ENCODE data around the gene LRFN3.

The LRFN3 gene

DNA sequence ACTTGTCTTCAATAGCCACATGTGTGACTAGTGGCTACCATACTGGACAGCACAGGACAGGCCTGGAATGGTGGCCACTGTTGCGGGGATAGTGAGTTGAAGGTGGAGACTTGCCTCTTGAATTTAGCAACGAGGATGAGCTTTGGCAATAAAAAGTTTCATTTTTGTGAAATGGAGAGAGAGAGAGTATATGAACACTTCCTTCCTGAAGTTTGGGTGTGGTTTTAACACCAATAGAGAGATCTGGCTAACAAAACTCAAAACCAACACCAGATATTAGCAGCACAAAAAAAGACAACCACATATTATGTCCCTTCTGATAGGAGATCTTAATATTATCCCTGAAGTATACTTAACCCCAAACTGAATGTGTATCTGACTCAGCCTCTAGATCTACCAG is 6.3 kb upstream of the LRFN3 start:
- no peak for TF ChIP-seq POLR2A (IDR thresholded peaks at IDR 0.05; ENCODE audit: low read depth, low read length)
- no peak for TF ChIP-seq TAF1 (IDR thresholded peaks at IDR 0.05; ENCODE audit: borderline replicate concordance, low read depth, low read length)
- no peak for TF ChIP-seq POLR2AphosphoS5 (IDR thresholded peaks at IDR 0.05; ENCODE audit: low read depth, low read length)
- DNase-seq (ENCODE audit: insufficient read length), result no peak
- FAIRE-seq, result peak; percentile 65

DNA sequence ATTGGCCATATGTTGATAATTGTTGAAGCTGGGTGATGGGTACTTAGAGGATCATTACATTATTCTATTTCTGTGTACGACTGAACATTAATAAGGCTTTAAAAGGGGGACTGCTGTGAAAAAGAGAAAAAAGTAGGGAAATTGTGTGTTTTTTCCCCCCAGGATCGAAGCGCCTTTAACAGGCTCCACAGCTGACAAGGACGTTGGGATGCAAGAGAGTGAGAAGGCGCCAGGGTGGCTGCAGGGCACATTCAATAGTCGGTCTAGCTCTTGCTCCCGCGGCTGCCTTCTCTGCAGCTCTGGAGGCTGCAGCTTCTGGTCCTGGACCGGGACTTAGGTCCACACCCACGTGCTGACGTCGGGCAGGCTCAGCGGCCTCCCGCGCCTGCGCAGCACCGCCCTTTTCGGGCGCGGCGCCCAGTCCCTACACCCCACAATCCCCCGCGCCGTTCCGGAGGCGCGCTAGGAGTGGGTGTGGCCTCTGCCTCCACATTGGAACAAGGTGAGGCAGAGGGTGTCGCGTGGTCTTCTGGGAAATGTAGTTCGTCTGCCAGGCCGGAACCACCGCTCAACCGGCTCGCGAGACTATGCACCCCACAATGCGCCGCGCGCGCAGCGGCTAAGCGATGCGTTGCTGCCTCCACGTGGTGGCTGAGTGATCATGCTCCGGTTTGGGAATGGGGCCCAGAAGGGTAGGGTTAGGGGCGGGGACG is 4.9 kb upstream of the LRFN3 start:
- peak; percentile 98 for DNase-seq (ENCODE audit: insufficient read length)
- TF ChIP-seq POLR2A (IDR thresholded peaks at IDR 0.05; ENCODE audit: low read depth, low read length) (peak; percentile 98), POLR2AphosphoS5 (IDR thresholded peaks at IDR 0.05; ENCODE audit: low read depth, low read length) (peak; percentile 98), TAF1 (IDR thresholded peaks at IDR 0.05; ENCODE audit: borderline replicate concordance, low read depth, low read length) (peak; percentile 82)
- FAIRE-seq, result peak; percentile 100

DNA sequence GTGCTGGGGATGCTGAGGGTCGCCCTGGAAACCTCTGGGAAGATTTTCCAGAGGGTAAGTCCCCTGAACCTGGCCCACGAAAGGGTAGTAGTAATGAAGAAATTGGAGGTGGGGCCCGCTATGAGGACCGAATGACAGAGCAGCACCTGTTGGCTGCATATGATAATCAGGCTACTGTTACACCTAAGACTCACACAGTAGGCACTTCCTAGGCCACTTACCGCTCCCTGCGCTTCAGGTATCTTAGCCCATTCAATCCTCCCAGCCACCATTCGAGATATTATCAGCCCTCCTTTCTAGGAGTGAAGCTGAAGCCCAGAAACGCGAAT is 4.3 kb upstream of the LRFN3 start:
- DNase-seq (ENCODE audit: insufficient read length) (no peak), FAIRE-seq (no peak)
- TF ChIP-seq POLR2AphosphoS5 (IDR thresholded peaks at IDR 0.05; ENCODE audit: low read depth, low read length) (no peak), TAF1 (IDR thresholded peaks at IDR 0.05; ENCODE audit: borderline replicate concordance, low read depth, low read length) (no peak), POLR2A (IDR thresholded peaks at IDR 0.05; ENCODE audit: low read depth, low read length) (no peak)

DNA sequence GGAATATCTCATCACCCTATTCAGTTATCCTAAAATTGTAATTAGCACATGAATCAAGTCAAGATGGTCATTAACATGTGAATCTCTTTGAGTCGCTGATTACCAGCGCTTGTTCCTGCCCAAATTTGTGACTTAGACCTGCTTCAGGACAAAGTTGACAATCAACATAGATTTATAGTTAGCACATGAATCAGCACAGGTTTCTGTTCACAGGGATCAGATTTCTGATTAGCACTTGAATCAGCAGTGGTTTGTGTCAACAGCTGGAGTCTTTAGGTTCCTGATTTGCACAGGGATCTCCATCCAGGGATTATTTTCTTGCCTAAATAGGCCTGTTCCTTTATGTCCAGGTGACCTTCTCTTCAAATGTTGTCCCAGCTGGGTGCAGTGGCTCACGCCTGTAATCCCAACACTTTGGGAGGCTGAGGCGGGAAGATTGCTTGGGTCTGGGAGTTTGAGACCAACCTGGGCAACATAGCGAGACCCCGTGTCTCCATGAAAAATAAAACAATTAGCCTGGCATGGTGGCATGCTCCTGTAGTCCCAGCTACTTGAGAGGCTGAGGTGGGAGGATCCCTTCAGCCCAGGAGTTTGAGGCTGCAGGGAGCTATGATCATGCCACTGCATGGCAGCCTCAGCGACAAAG is 3.8 kb upstream of the LRFN3 start:
- TF ChIP-seq POLR2AphosphoS5 (IDR thresholded peaks at IDR 0.05; ENCODE audit: low read depth, low read length), result no peak
- TF ChIP-seq POLR2A (IDR thresholded peaks at IDR 0.05; ENCODE audit: low read depth, low read length), result no peak
- TF ChIP-seq TAF1 (IDR thresholded peaks at IDR 0.05; ENCODE audit: borderline replicate concordance, low read depth, low read length), result no peak
- no peak for DNase-seq (ENCODE audit: insufficient read length)
- FAIRE-seq, result no peak

DNA sequence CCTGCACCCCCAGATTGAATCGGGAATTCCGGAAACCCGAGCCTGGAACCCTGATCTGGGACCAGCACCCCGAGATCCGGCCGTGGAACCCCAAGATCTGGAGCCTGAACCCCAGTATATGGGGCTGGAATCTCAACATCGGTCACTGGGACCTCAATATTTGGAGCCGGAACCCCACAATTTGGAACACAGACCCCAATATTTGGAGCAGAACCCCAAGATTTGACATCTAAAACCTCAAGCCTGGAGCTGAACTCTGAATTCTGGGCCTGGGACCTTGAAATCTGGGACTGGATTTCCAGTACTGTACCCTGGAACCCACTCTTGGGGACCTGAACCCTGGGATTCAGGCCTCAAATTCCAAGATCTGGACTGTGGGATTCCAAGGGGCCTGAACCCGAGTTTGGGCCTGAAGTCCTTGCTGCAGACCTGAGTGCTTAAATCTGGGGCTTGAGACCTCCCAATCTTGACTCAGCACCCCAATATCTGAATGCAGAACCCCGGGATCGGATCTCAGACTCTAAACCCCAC is 629 bp downstream of the LRFN3 start:
- DNase-seq (ENCODE audit: insufficient read length) (no peak), FAIRE-seq (no peak)
- TF ChIP-seq POLR2A (IDR thresholded peaks at IDR 0.05; ENCODE audit: low read depth, low read length) (no peak), TAF1 (IDR thresholded peaks at IDR 0.05; ENCODE audit: borderline replicate concordance, low read depth, low read length) (no peak), POLR2AphosphoS5 (IDR thresholded peaks at IDR 0.05; ENCODE audit: low read depth, low read length) (no peak)

DNA sequence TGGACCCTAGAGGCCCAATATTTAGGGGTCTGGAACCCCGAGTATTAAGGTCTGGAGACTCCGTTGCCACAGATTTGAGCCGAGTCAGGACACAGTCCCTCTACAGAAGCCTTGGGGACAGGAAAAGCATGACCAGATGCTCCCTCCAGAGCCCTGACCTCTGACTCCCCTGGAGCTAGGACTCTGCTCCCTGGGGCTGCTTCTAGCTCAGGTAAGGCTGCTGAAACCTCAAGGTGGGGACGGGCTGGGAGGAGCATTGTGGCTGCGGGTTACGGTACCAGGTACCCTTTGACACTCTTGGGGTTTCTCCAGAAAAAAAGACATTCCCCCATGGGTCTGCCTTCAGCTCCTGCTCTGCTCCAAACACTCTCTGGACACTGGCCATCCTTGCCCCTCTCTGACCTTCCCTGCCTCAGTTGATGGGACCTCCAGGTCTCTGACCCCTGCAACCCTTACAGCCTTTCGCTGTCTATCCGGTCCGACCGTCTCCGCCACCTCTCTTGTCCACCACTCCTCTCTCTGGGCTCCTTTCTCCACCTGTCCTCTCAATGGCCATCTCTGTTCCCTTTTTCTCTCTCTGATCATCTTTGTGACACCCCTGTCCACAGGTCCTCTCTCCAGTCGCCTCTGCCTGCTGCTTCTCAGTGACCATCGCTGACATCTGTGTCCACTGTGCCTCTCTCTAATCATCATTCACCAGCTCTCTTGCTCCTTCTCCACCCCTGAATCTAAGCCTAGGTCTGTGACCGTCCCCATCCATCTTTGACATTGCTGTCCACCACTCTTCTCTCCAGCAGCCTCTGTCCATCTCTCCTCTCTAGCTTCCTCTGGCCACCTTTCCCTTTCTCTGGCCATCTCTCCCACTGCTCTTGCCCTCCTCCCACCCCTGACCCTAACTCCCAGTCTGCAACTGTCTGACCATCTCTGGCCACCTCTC is 1.4 kb downstream of the LRFN3 start:
- no peak for FAIRE-seq
- DNase-seq (ENCODE audit: insufficient read length), result no peak
- TF ChIP-seq TAF1 (IDR thresholded peaks at IDR 0.05; ENCODE audit: borderline replicate concordance, low read depth, low read length) (no peak), POLR2AphosphoS5 (IDR thresholded peaks at IDR 0.05; ENCODE audit: low read depth, low read length) (no peak), POLR2A (IDR thresholded peaks at IDR 0.05; ENCODE audit: low read depth, low read length) (no peak)

DNA sequence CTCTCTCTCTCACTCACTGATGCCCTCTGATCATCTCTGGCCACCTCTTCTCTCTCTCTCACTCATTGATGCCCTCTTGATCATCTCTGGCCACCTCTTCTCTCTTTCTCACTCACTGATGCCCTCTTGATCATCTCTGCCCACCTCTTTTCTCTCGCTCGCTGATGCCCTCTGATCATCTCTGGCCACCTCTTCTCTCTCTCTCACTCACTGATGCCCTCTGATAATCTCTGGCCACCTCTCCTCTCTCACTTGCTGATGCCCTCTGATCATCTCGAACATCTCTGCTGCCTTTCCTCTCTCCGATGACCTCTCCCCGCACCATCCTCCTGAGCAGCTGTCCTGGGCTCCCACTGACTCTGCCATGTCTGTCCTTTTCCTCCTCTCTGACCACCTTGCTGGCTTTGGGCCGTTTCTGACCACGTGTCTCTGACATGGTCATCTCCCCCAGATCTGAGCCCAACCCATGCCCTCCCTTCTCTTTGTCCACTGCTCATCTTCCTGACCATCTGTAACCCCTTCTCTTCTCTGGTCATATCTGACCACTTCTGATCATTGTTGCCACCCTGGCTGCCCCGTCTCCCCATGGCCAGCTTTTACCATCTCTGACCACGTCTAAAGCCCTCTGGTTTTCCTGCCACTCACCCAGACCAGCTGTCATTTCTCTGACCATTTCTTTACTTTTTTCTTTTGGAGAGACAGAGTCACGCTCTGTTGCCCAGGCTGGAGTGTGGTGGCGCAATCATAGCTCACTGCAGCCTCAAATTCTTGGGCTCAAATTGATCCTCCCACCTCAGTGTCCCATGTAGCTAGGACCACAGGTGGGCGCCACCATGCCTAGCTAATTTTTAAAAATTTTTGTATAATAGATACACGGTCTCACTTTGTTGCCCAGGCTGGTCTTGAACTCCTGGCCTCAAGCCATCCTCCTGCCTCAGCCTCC is 2.4 kb downstream of the LRFN3 start:
- FAIRE-seq (no peak), DNase-seq (ENCODE audit: insufficient read length) (no peak)
- no peak for TF ChIP-seq TAF1 (IDR thresholded peaks at IDR 0.05; ENCODE audit: borderline replicate concordance, low read depth, low read length)
- TF ChIP-seq POLR2AphosphoS5 (IDR thresholded peaks at IDR 0.05; ENCODE audit: low read depth, low read length), result no peak
- no peak for TF ChIP-seq POLR2A (IDR thresholded peaks at IDR 0.05; ENCODE audit: low read depth, low read length)

DNA sequence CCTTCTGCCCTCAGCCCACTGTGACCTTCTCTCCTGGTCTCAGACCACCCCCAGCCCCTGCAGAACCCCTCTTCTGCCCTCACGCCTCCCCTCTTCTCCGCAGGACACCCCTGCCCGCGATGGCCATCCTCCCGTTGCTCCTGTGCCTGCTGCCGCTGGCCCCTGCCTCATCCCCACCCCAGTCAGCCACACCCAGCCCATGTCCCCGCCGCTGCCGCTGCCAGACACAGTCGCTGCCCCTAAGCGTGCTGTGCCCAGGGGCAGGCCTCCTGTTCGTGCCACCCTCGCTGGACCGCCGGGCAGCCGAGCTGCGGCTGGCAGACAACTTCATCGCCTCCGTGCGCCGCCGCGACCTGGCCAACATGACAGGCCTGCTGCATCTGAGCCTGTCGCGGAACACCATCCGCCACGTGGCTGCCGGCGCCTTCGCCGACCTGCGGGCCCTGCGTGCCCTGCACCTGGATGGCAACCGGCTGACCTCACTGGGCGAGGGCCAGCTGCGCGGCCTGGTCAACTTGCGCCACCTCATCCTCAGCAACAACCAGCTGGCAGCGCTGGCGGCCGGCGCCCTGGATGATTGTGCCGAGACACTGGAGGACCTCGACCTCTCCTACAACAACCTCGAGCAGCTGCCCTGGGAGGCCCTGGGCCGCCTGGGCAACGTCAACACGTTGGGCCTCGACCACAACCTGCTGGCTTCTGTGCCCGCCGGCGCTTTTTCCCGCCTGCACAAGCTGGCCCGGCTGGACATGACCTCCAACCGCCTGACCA is 3.3 kb downstream of the LRFN3 start:
- DNase-seq (ENCODE audit: insufficient read length) (no peak), FAIRE-seq (no peak)
- TF ChIP-seq POLR2AphosphoS5 (IDR thresholded peaks at IDR 0.05; ENCODE audit: low read depth, low read length) (no peak), POLR2A (IDR thresholded peaks at IDR 0.05; ENCODE audit: low read depth, low read length) (no peak), TAF1 (IDR thresholded peaks at IDR 0.05; ENCODE audit: borderline replicate concordance, low read depth, low read length) (no peak)

DNA sequence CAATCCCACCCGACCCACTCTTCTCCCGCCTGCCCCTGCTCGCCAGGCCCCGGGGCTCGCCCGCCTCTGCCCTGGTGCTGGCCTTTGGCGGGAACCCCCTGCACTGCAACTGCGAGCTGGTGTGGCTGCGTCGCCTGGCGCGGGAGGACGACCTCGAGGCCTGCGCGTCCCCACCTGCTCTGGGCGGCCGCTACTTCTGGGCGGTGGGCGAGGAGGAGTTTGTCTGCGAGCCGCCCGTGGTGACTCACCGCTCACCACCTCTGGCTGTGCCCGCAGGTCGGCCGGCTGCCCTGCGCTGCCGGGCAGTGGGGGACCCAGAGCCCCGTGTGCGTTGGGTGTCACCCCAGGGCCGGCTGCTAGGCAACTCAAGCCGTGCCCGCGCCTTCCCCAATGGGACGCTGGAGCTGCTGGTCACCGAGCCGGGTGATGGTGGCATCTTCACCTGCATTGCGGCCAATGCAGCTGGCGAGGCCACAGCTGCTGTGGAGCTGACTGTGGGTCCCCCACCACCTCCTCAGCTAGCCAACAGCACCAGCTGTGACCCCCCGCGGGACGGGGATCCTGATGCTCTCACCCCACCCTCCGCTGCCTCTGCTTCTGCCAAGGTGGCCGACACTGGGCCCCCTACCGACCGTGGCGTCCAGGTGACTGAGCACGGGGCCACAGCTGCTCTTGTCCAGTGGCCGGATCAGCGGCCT is 4.1 kb downstream of the LRFN3 start:
- TF ChIP-seq POLR2AphosphoS5 (IDR thresholded peaks at IDR 0.05; ENCODE audit: low read depth, low read length), result no peak
- TF ChIP-seq POLR2A (IDR thresholded peaks at IDR 0.05; ENCODE audit: low read depth, low read length), result no peak
- TF ChIP-seq TAF1 (IDR thresholded peaks at IDR 0.05; ENCODE audit: borderline replicate concordance, low read depth, low read length), result no peak
- no peak for FAIRE-seq
- DNase-seq (ENCODE audit: insufficient read length), result no peak
